ENCODE results near the gene KIF3B. TPM values are rescaled to one million over a fixed set of nuclear protein-coding genes. Genes with fewer than 3 reads are reported as not detected.

KIF3B gene
- total and polyA plus RNA-seq, 10 of the 15 experiments (the other 5 are each of a cell fraction or from before 2014, with no cell fraction given), result 7.4 to 37.3 (median 25.9) TPM

DNA sequence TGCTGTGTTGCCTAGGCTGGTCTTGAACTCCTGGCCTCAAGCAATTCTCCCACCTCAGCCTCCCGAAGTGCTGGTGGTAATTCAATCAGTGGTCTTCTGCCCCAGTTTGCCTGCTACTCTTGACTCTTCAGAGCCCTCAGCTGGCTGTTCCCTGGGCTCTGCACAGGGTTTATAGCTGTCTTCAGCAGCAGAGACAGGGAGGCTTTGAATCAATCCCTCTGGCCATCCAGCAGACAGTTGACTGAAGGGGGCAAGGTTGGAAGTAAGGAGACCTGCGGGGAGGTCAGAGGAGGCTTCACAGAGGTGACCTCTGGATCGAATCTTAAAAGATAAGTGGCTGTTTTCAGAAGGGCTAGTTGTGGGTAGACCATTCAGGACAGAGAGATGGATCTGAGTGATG, 26.0 kb upstream of the KIF3B start:
- FAIRE-seq (no peak), DNase-seq (ENCODE audit: low read depth, low spot score) (no peak), ATAC-seq (no peak)
- TF ChIP-seq SMAD5 (IDR thresholded peaks at IDR 0.05; ENCODE audit: low read depth), result no peak
- TF ChIP-seq EP300 (IDR thresholded peaks at IDR 0.05; ENCODE audit: borderline replicate concordance in 1 of 2, control insufficient read depth in 1 of 2, low read depth in 2 of 2, low read length in 2 of 2), result no peak
- TF ChIP-seq, protein P1, sequence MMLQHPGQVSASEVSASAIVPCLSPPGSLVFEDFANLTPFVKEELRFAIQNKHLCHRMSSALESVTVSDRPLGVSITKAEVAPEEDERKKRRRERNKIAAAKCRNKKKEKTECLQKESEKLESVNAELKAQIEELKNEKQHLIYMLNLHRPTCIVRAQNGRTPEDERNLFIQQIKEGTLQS (IDR thresholded peaks at IDR 0.05; ENCODE audit: borderline replicate concordance, extremely low read depth, low read depth, low read length), result no peak
- TF ChIP-seq SUPT20H (IDR thresholded peaks at IDR 0.05; ENCODE audit: borderline replicate concordance, control insufficient read depth, low read depth, low read length), result no peak
- TF ChIP-seq BRCA1 (IDR thresholded peaks at IDR 0.05; ENCODE audit: low read depth, low read length), result no peak
- no peak for TF ChIP-seq CBX3 (IDR thresholded peaks at IDR 0.05; ENCODE audit: borderline replicate concordance, low read depth)
- TF ChIP-seq, protein P2, sequence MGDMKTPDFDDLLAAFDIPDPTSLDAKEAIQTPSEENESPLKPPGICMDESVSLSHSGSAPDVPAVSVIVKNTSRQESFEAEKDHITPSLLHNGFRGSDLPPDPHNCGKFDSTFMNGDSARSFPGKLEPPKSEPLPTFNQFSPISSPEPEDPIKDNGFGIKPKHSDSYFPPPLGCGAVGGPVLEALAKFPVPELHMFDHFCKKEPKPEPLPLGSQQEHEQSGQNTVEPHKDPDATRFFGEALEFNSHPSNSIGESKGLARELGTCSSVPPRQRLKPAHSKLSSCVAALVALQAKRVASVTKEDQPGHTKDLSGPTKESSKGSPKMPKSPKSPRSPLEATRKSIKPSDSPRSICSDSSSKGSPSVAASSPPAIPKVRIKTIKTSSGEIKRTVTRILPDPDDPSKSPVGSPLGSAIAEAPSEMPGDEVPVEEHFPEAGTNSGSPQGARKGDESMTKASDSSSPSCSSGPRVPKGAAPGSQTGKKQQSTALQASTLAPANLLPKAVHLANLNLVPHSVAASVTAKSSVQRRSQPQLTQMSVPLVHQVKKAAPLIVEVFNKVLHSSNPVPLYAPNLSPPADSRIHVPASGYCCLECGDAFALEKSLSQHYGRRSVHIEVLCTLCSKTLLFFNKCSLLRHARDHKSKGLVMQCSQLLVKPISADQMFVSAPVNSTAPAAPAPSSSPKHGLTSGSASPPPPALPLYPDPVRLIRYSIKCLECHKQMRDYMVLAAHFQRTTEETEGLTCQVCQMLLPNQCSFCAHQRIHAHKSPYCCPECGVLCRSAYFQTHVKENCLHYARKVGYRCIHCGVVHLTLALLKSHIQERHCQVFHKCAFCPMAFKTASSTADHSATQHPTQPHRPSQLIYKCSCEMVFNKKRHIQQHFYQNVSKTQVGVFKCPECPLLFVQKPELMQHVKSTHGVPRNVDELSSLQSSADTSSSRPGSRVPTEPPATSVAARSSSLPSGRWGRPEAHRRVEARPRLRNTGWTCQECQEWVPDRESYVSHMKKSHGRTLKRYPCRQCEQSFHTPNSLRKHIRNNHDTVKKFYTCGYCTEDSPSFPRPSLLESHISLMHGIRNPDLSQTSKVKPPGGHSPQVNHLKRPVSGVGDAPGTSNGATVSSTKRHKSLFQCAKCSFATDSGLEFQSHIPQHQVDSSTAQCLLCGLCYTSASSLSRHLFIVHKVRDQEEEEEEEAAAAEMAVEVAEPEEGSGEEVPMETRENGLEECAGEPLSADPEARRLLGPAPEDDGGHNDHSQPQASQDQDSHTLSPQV (IDR thresholded peaks at IDR 0.05), result no peak
- TF ChIP-seq EZH2 (IDR thresholded peaks at IDR 0.05; ENCODE audit: borderline replicate concordance, control insufficient read depth, low read depth, low read length), result no peak
- no peak for TF ChIP-seq SRF (IDR thresholded peaks at IDR 0.05; ENCODE audit: low read depth in 2 of 2, low read length in 2 of 2)
- RAD21 ChIA-PET (ENCODE audit: unreplicated experiment), result interaction anchor here (1.5 kb wide), 1 partner anchor 34 kb away, joined by 7 read pairs; no protein-coding TSS in a partner anchor
- H3K4me1 ChIP-seq (ENCODE audit: control insufficient read depth, insufficient read depth, low read length), result peaks cover 6% of the 10 kb centered on the region
- no peaks in the 10 kb centered on the region for H3K27me3 ChIP-seq (replicated peaks in 1 of 2; ENCODE audit: control insufficient read depth in 2 of 2, insufficient read depth in 2 of 2, low read length in 1 of 2)
- WGBS (ENCODE audit: insufficient coverage, insufficient replicate concordance, low lambda C conversion rate, missing lambda C conversion rate), result 65% methylated on average over 3 of the region's 3 CpGs
- SMC1A ChIA-PET (ENCODE audit: uncharacterized antibody, unreplicated experiment), result interaction anchor here (0.7 kb wide), 1 partner anchor 145 kb away, joined by 3 read pairs; no protein-coding TSS in a partner anchor
- H3K4me3 ChIP-seq, result no peak overlapping the region
- no peaks in the 10 kb centered on the region for H4K20me1 ChIP-seq (ENCODE audit: control insufficient read depth, insufficient read depth)
- intact Hi-C loops (cut with micrococcal nuclease; ENCODE audit: unreplicated experiment), result no loop called here
- no peak overlapping the region for H3K4me2 ChIP-seq (ENCODE audit: control insufficient read depth, insufficient read depth)
- no peak overlapping the region for H3K27ac ChIP-seq (ENCODE audit: control insufficient read depth, insufficient read depth)
- in situ Hi-C loops (cut with MboI), result no loop called here
- H3K9me3 ChIP-seq (replicated peaks; ENCODE audit: control insufficient read depth, insufficient read depth, low read length), result peaks cover 3% of the 10 kb centered on the region; the same call in 2 of the 3 replicates
- POLR2A ChIA-PET, result no interaction called here
- H3K79me2 ChIP-seq (ENCODE audit: control insufficient read depth, insufficient read depth, low read length), result no peaks in the 10 kb centered on the region
- no peak overlapping the region for H2AFZ ChIP-seq (ENCODE audit: control insufficient read depth, low read depth, low read length)
- no peaks in the 10 kb centered on the region for H3K36me3 ChIP-seq (ENCODE audit: control insufficient read depth in 2 of 2, insufficient read depth in 2 of 2, low read length in 1 of 2)
- BruUV-seq (replicated peaks), result no TSS peak
- H3K9ac ChIP-seq (ENCODE audit: control insufficient read depth, insufficient read depth, low read length), result no peak overlapping the region
- CTCF ChIA-PET, result interaction anchor here (0.5 to 1.1 kb wide), 2 partner anchors 34 to 93 kb away, joined by 3 read pairs; no protein-coding TSS in a partner anchor
